SU-DHL-6 (cell line): ENCODE results near the gene TRIM36.

Experiments
- H2AFZ ChIP-seq: fragments of 200-600 bp; sonication (generic); 2 replicates; pipeline ENCODE4 v1.6.1; 2014; ENCODE audit warnings: low read depth, mild to moderate bottlenecking, moderate library complexity, mixed read lengths, antibody characterized with exemption, low read length; ENCODE audit not compliant: severe bottlenecking
- H3F3A ChIP-seq: fragments of 200-600 bp; shearing (Covaris generic); 2 replicates; pipeline ENCODE4 v1.6.0; 2016; ENCODE audit warnings: antibody characterized with exemption, mild to moderate bottlenecking; ENCODE audit not compliant: insufficient read depth
- H3K27ac ChIP-seq: fragments of 200-600 bp; sonication (generic); 2 replicates; pipeline ENCODE4 v1.5.1; 2016; ENCODE audit warnings: low read depth, mild to moderate bottlenecking, low read length, moderate library complexity, mixed read lengths
- H3K27me3 ChIP-seq: fragments of 200-600 bp; sonication (generic), shearing (Covaris generic); 2 replicates; pipeline ENCODE4 v1.6.0; 2014; ENCODE audit warnings: mild to moderate bottlenecking, low read length
- H3K36me3 ChIP-seq: fragments of 200-600 bp; sonication (generic); 2 replicates; pipeline ENCODE4 v1.6.1; 2014; ENCODE audit warnings: mild to moderate bottlenecking, low read length, mixed read lengths
- H3K4me2 ChIP-seq: fragments of 300-600, 200-600 bp; shearing (Covaris generic), sonication (generic); 2 replicates; pipeline ENCODE4 v1.6.0; 2014; ENCODE audit warnings: low read length, low read depth, mild to moderate bottlenecking; ENCODE audit not compliant: poor library complexity, severe bottlenecking
- H3K4me3 ChIP-seq: fragments of 200-600 bp; sonication (generic); 2 replicates; pipeline ENCODE4 v1.5.1; 2014; ENCODE audit warnings: antibody characterized with exemption, low read length, mild to moderate bottlenecking, mixed read lengths; ENCODE audit not compliant: insufficient read depth, poor library complexity, severe bottlenecking
- H3K79me2 ChIP-seq: fragments of 200-600 bp; sonication (generic); 2 replicates; pipeline ENCODE4 v1.6.1; 2014; ENCODE audit warnings: mild to moderate bottlenecking, low read length, moderate library complexity; ENCODE audit not compliant: insufficient read depth
- H3K9ac ChIP-seq: fragments of 200-600 bp; sonication (generic); 2 replicates; pipeline ENCODE4 v1.7.0; 2014; ENCODE audit warnings: mild to moderate bottlenecking, low read length
- H3K9me2 ChIP-seq: fragments of 200-600 bp; sonication (generic); replicated peaks from 2 replicates; pipeline ENCODE4 v1.6.1; 2014; ENCODE audit warnings: low read length; ENCODE audit not compliant: insufficient read depth
- H3K9me3 ChIP-seq: fragments of 200-600 bp; sonication (generic); 2 replicates; pipeline ENCODE4 v1.6.1; 2014; ENCODE audit warnings: low read length, mixed read lengths; ENCODE audit not compliant: insufficient read depth
- H4K20me1 ChIP-seq: fragments of 200-600 bp; sonication (generic); 2 replicates; pipeline ENCODE4 v1.6.1; 2014; ENCODE audit warnings: low read depth, mild to moderate bottlenecking, antibody characterized with exemption, low read length, moderate library complexity, mixed read lengths
- EZH2phosphoT487 ChIP-seq: fragments of 200-600 bp; sonication (generic), shearing (Covaris generic); conservative IDR thresholded peaks from 2 replicates; pipeline ENCODE4 v1.6.1; 2018; ENCODE audit warnings: mild to moderate bottlenecking, antibody characterized with exemption, low read length, moderate library complexity, mixed read lengths
- TF ChIP-seq, protein P1 (sequence below): fragments of 200-600 bp; sonication (generic); IDR thresholded peaks from one replicate; pipeline ENCODE4 v1.5.1; 2017; ENCODE audit warnings: antibody characterized with exemption, mild to moderate bottlenecking, low read length, moderate library complexity; ENCODE audit not compliant: insufficient read depth, poor library complexity, severe bottlenecking

TRIM36 gene

GRCh38 chr5:115192098-115192497, 22.4 kb upstream of the TRIM36 start:
- Histone ChIP-seq H3K9ac (no peak overlapping the region), H3F3A (no peaks in the 10 kb centered on the region), H3K4me3 (no peak overlapping the region), H3K27ac (no peak overlapping the region), H3K27me3 (no peaks in the 10 kb centered on the region), H2AFZ (no peak overlapping the region), H3K4me2 (no peak overlapping the region), H3K9me2 (no peaks in the 10 kb centered on the region), H3K79me2 (no peaks in the 10 kb centered on the region), H3K36me3 (no peaks in the 10 kb centered on the region), H3K9me3 (no peaks in the 10 kb centered on the region), H4K20me1 (no peaks in the 10 kb centered on the region)
- TF ChIP-seq, protein P1, sequence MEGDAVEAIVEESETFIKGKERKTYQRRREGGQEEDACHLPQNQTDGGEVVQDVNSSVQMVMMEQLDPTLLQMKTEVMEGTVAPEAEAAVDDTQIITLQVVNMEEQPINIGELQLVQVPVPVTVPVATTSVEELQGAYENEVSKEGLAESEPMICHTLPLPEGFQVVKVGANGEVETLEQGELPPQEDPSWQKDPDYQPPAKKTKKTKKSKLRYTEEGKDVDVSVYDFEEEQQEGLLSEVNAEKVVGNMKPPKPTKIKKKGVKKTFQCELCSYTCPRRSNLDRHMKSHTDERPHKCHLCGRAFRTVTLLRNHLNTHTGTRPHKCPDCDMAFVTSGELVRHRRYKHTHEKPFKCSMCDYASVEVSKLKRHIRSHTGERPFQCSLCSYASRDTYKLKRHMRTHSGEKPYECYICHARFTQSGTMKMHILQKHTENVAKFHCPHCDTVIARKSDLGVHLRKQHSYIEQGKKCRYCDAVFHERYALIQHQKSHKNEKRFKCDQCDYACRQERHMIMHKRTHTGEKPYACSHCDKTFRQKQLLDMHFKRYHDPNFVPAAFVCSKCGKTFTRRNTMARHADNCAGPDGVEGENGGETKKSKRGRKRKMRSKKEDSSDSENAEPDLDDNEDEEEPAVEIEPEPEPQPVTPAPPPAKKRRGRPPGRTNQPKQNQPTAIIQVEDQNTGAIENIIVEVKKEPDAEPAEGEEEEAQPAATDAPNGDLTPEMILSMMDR: no peak
- no peak for TF ChIP-seq EZH2phosphoT487

GRCh38 chr5:115191474-115192031, 21.8 kb upstream of the TRIM36 start:
- no peaks in the 10 kb centered on the region for H3K9me2 ChIP-seq
- no peaks in the 10 kb centered on the region for H3K79me2 ChIP-seq
- no peaks in the 10 kb centered on the region for H3K9me3 ChIP-seq
- no peak overlapping the region for H3K27ac ChIP-seq
- H3K4me3 ChIP-seq: no peak overlapping the region
- H3K4me2 ChIP-seq: no peak overlapping the region
- H3K9ac ChIP-seq: no peak overlapping the region
- TF ChIP-seq EZH2phosphoT487: no peak
- TF ChIP-seq, protein P1: no peak
- no peaks in the 10 kb centered on the region for H4K20me1 ChIP-seq
- H3K27me3 ChIP-seq: no peaks in the 10 kb centered on the region
- H3F3A ChIP-seq: no peaks in the 10 kb centered on the region
- no peaks in the 10 kb centered on the region for H3K36me3 ChIP-seq
- H2AFZ ChIP-seq: no peak overlapping the region

DNA sequence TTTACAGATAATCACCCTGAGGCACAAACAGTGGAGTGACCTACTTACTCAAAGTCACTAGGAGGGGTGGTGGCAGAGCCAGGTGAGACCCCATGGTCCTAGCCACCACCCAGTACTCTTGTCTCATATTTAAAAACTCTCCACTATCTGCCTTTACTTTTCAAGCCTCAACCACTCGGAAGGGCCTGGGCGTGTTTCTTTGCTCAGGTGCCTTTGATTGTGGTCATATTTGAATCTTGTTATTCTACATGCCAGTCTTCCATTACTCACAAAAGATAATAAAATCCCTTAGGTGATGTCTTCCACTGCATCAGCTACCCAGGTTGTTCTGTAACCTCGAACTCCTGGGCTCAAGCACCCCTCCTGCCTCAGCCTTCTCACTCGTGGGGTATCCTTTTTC, 20.7 kb upstream of the TRIM36 start:
- Histone ChIP-seq H3K36me3 (no peaks in the 10 kb centered on the region), H4K20me1 (no peaks in the 10 kb centered on the region), H3K4me2 (no peak overlapping the region), H3K4me3 (no peak overlapping the region), H3K27me3 (no peaks in the 10 kb centered on the region), H2AFZ (no peak overlapping the region), H3K79me2 (no peaks in the 10 kb centered on the region), H3K9me2 (no peaks in the 10 kb centered on the region), H3K9me3 (no peaks in the 10 kb centered on the region), H3F3A (no peaks in the 10 kb centered on the region), H3K27ac (no peak overlapping the region), H3K9ac (no peak overlapping the region)
- TF ChIP-seq EZH2phosphoT487: no peak
- TF ChIP-seq, protein P1: no peak
